Keratinocyte (primary cell): Measurements from ENCODE around the gene FAIM.

Source experiments
- CTCF ChIP-seq, 3 experiments: IDR thresholded peaks in 1 of 3; conservative IDR thresholded peaks in 1 of 3; optimal IDR thresholded peaks in 1 of 3; 2 replicates in 2 of 3; 3 replicates in 1 of 3; pipeline versions ENCODE3 to v1.5.1; 2011; ENCODE audit warnings: low read length in 3 of 3, mild to moderate bottlenecking in 3 of 3, moderate library complexity in 2 of 3, control low read depth in 1 of 3, inconsistent platforms in 1 of 3; ENCODE audit not compliant: insufficient read depth in 2 of 3; ENCODE audit errors: extremely low read depth in 1 of 3
- EZH2 ChIP-seq: IDR thresholded peaks from one replicate; pipeline ENCODE4 v1.6.1; 2012; ENCODE audit warnings: inconsistent platforms, mild to moderate bottlenecking, low read length, moderate library complexity

GRCh38 chr3:138598534-138598933 is 10.0 kb upstream of the FAIM start:
- TF ChIP-seq CTCF (optimal IDR thresholded peaks at IDR 0.05 in 1 of 3, IDR thresholded peaks at IDR 0.05 in 1 of 3, conservative IDR thresholded peaks at IDR 0.05 in 1 of 3; ENCODE audit: extremely low read depth in 1 of 3, insufficient read depth in 2 of 3, low read length in 3 of 3) = no peak
- no peak for TF ChIP-seq EZH2
